Caco-2 (cell line): ENCODE data around the gene PJA2. TPM values are rescaled to one million over a fixed set of nuclear protein-coding genes. Genes with fewer than 3 reads are reported as not detected.

Experiments used
- BruUV-seq: library from RNA; stranded (reverse); fragments of 400-500 nt; replicated peaks from 2 replicates; lab custom pipeline; 2021; lab: Mats Ljungman, UMichigan
- CTCF ChIA-PET: fragments of 300-600 bp; sonication (Branson Sonifier 250); formaldehyde crosslinking; loops from one replicate; lab custom pipeline; 2022; ENCODE audit warnings: antibody characterized with exemption; lab: Charles Lee
- POLR2A ChIA-PET: fragments of 300-600 bp; sonication (Branson Sonifier 250); formaldehyde crosslinking; loops from one replicate; lab custom pipeline; 2022; ENCODE audit warnings: antibody characterized with exemption; lab: Charles Lee
- DNase-seq, 2 experiments: peaks; one replicate each; pipeline versions ENCODE4 v3.0.0 to v3.0.0-alpha.2; 2020 to 2022
- H3K27me3 ChIP-seq: replicated peaks from 2 replicates; pipeline ENCODE4 v1.6.0; 2011; ENCODE audit warnings: low read length; ENCODE audit not compliant: control insufficient read depth, insufficient read depth
- H3K36me3 ChIP-seq: 2 replicates; pipeline ENCODE4 v1.5.1; 2011; ENCODE audit warnings: low read length; ENCODE audit not compliant: control insufficient read depth, insufficient read depth
- H3K4me1 ChIP-seq: fragments of 250-450 bp; sonication (Bioruptor Pico); 2 replicates; pipeline ENCODE4 v1.5.1; 2020; ENCODE audit warnings: mild to moderate bottlenecking
- H3K4me3 ChIP-seq: 2 replicates; pipeline ENCODE4 v1.5.1; 2011; ENCODE audit warnings: low read depth, mild to moderate bottlenecking, control low read depth, low read length
- H3K9me3 ChIP-seq: fragments of 250-450 bp; sonication (Bioruptor Pico); 2 replicates; pipeline ENCODE4 v1.5.1; 2020; ENCODE audit warnings: mild to moderate bottlenecking, moderate library complexity
- H3K27ac Mint-ChIP-seq: one replicate; pipeline ENCODE4 v1.8.0; 2022; ENCODE audit warnings: mixed read lengths; ENCODE audit not compliant: unreplicated experiment
- H3K27me3 Mint-ChIP-seq: one replicate; pipeline ENCODE4 v1.8.0; 2022; ENCODE audit warnings: mixed read lengths; ENCODE audit not compliant: insufficient read depth, unreplicated experiment
- H3K36me3 Mint-ChIP-seq: one replicate; pipeline ENCODE4 v1.8.0; 2022; ENCODE audit warnings: mild to moderate bottlenecking, mixed read lengths; ENCODE audit not compliant: insufficient read depth, unreplicated experiment
- H3K4me1 Mint-ChIP-seq: one replicate; pipeline ENCODE4 v1.8.0; 2022; ENCODE audit warnings: low read depth, mixed read lengths; ENCODE audit not compliant: unreplicated experiment
- H3K4me3 Mint-ChIP-seq: one replicate; pipeline ENCODE4 v1.8.0; 2022; ENCODE audit warnings: mild to moderate bottlenecking, moderate library complexity, mixed read lengths; ENCODE audit not compliant: unreplicated experiment
- H3K9me3 Mint-ChIP-seq: one replicate; pipeline ENCODE4 v1.8.0; 2022; ENCODE audit warnings: mixed read lengths; ENCODE audit not compliant: unreplicated experiment
- CTCF ChIP-seq, 2 experiments: fragments of 200-600 bp in 1 of 2; IDR thresholded peaks; 1 replicate in 1 of 2; 2 replicates in 1 of 2; pipeline versions ENCODE4 v1.5.1 to v1.8.0; 2011 to 2022; ENCODE audit warnings: antibody characterized with exemption in 1 of 2, control low read depth in 1 of 2, inconsistent platforms in 1 of 2, low read depth in 1 of 2, low read length in 1 of 2, mild to moderate bottlenecking in 1 of 2, moderate library complexity in 1 of 2; ENCODE audit not compliant: insufficient read depth in 1 of 2, severe bottlenecking in 1 of 2, unreplicated experiment in 1 of 2
- intact Hi-C: fragments of 100-400 bp; cut with micrococcal nuclease; formaldehyde crosslinking; loops from one replicate; pipeline ENCODE4 v1.10.0; 2022; ENCODE audit not compliant: unreplicated experiment
- total RNA-seq: library from RNA; stranded (reverse); gene quantifications from 2 replicates; pipeline ENCODE4 v1.2.3, GENCODE V29; 2022

Gene PJA2
- total RNA-seq, 1 experiment from 2014 or later: 34.2 TPM

GRCh38 chr5:109318455-109319108 lies 91.2 kb downstream of the PJA2 start:
- CTCF ChIA-PET: no interaction called here

GRCh38 chr5:109316634-109317033 lies 93.1 kb downstream of the PJA2 start:
- intact Hi-C loops: no loop called here
- BruUV-seq: no TSS peak
- ChIA-PET POLR2A (no interaction called here), CTCF (no interaction called here)
- H3K9me3 Mint-ChIP-seq: no peaks in the 10 kb centered on the region
- Histone ChIP-seq H3K36me3 (no peaks in the 10 kb centered on the region), H3K9me3 (no peaks in the 10 kb centered on the region; the same call in 1 of the 2 replicates), H3K4me1 (0 out of 2 replicates have a peak, but pooled peaks cover 6% of the 10 kb centered on the region), H3K27me3 (no peaks in the 10 kb centered on the region), H3K4me3 (no peak overlapping the region)
- H3K36me3 Mint-ChIP-seq: peaks cover 5% of the 10 kb centered on the region
- DNase-seq: no peak
- no peak for TF ChIP-seq CTCF (IDR thresholded peaks at IDR 0.05; ENCODE audit: insufficient read depth in 1 of 2, low read depth in 1 of 2, low read length in 1 of 2, severe bottlenecking in 1 of 2, unreplicated experiment in 1 of 2)
- no peak overlapping the region for H3K27ac Mint-ChIP-seq
- H3K4me1 Mint-ChIP-seq: peaks cover 6% of the 10 kb centered on the region
- peaks cover 3% of the 10 kb centered on the region for H3K27me3 Mint-ChIP-seq
- no peak overlapping the region for H3K4me3 Mint-ChIP-seq

More at GRCh38 chr5:109318455-109319108, 91.2 kb downstream of the PJA2 start:
- TF ChIP-seq CTCF (IDR thresholded peaks at IDR 0.05; ENCODE audit: insufficient read depth in 1 of 2, low read depth in 1 of 2, low read length in 1 of 2, severe bottlenecking in 1 of 2, unreplicated experiment in 1 of 2): no peak
- no peak overlapping the region for H3K27ac Mint-ChIP-seq
- Histone ChIP-seq H3K4me3 (no peak overlapping the region), H3K36me3 (no peaks in the 10 kb centered on the region), H3K4me1 (0 out of 2 replicates have a peak, but pooled peaks cover 6% of the 10 kb centered on the region), H3K27me3 (no peaks in the 10 kb centered on the region), H3K9me3 (no peaks in the 10 kb centered on the region; the same call in 1 of the 2 replicates)
- intact Hi-C loops: no loop called here
- peaks cover 6% of the 10 kb centered on the region for H3K4me1 Mint-ChIP-seq
- no peaks in the 10 kb centered on the region for H3K9me3 Mint-ChIP-seq
- BruUV-seq: no TSS peak
- POLR2A ChIA-PET: no interaction called here
- DNase-seq: no peak
- H3K4me3 Mint-ChIP-seq: no peak overlapping the region
- H3K36me3 Mint-ChIP-seq: peaks cover 5% of the 10 kb centered on the region
- H3K27me3 Mint-ChIP-seq: no peaks in the 10 kb centered on the region

- 0 out of 2 replicates have a peak, but pooled peaks cover 6% of the 10 kb centered on the region for H3K4me1 ChIP-seq
- ChIA-PET CTCF (no interaction called here), POLR2A (no interaction called here)
- H3K9me3 ChIP-seq: no peaks in the 10 kb centered on the region
- Mint-ChIP-seq H3K4me3 (no peak overlapping the region), H3K27me3 (peaks cover 3% of the 10 kb centered on the region), H3K4me1 (peaks cover 6% of the 10 kb centered on the region), H3K36me3 (peaks cover 2% of the 10 kb centered on the region), H3K27ac (no peak overlapping the region), H3K9me3 (no peaks in the 10 kb centered on the region)
- no peak for DNase-seq
- no TSS peak for BruUV-seq
- intact Hi-C loops: no loop called here
- H3K27me3 ChIP-seq: no peaks in the 10 kb centered on the region
- no peak overlapping the region for H3K4me3 ChIP-seq
- H3K36me3 ChIP-seq: no peaks in the 10 kb centered on the region
- TF ChIP-seq CTCF (IDR thresholded peaks at IDR 0.05; ENCODE audit: insufficient read depth in 1 of 2, low read depth in 1 of 2, low read length in 1 of 2, severe bottlenecking in 1 of 2, unreplicated experiment in 1 of 2): no peak
Observed at GRCh38 chr5:109315245-109315644, 94.5 kb downstream of the PJA2 start.
